ENCODE results near the gene PMF1.

The PMF1 gene

DNA sequence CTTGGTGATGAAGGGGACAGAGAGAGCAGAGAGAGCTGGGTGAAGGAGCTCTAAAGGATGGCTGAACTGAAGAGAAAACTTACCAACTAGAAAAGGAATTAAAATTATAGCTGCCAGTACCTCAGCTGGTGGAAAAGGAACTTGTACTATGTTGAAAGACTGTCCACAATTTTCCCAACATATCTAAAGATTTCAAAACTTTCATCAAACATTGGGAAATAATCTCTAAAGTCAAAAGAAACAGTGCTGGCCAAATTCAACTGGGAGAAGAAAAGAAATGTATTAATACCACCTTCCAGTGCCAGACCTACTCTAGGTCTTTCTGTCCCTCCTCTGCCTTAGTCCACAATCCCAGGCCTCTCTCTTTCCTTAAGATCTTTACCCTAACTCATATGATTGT, 63.7 kb downstream of the PMF1 start:
- DNase-seq, result no peak

DNA sequence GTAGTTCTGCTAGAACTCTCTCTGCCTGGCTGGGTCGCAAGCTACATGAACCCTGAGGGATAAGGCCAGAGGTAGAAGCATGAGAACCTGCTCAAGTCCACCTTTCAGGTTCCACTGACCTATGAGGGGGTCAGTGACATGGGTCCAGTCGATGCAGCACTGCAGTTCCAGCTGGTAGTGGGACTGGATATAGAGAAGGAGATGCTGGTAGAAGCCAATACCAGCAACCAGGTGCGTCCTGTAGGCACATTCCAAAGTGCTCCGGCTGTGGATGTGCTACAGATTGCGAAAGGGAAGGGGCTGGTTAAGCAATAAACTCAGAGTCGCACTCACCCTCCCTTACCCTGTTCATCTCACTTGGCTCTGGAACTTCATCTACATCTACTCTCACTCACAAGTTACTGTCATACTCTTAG, 64.2 kb downstream of the PMF1 start:
- no peak for DNase-seq

DNA sequence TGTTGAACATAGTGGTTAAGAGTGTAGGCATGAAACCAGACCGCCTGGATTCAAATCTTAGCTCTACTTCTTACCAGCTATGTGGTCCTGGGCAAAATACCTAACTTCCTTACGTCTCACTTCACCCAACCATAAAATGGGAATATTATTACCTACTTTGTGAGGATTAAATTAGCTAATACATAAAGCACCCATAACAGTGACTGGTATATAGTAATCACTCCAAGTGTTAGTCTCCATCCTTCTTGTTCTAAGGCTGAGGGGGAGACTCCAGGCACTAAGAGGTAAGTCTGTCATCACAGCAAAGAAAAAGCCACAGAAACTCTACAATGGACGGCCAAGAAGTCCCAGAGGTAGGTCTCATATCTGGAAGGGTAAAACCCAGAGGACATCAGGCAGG, 67.0 kb downstream of the PMF1 start:
- no peak for DNase-seq

DNA sequence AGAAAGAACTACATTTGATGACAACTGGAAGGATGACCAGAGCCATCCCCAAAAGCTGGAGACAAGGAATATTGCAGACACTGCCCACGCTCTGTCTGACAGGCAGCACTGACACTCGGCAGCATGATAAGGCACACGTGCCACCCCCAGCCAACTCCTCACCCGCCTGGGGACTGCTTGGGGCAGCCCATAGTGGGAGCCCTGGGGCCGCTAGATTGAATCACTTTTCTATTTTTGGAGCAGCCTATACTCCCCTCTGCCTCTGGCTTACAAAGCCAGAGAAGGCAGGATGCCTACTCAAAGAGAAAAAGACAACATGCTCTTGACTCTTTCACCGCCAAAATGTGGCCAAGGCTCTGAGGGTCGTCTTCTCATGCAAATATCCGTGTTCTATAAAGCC, 68.5 kb downstream of the PMF1 start:
- DNase-seq, result no peak

DNA sequence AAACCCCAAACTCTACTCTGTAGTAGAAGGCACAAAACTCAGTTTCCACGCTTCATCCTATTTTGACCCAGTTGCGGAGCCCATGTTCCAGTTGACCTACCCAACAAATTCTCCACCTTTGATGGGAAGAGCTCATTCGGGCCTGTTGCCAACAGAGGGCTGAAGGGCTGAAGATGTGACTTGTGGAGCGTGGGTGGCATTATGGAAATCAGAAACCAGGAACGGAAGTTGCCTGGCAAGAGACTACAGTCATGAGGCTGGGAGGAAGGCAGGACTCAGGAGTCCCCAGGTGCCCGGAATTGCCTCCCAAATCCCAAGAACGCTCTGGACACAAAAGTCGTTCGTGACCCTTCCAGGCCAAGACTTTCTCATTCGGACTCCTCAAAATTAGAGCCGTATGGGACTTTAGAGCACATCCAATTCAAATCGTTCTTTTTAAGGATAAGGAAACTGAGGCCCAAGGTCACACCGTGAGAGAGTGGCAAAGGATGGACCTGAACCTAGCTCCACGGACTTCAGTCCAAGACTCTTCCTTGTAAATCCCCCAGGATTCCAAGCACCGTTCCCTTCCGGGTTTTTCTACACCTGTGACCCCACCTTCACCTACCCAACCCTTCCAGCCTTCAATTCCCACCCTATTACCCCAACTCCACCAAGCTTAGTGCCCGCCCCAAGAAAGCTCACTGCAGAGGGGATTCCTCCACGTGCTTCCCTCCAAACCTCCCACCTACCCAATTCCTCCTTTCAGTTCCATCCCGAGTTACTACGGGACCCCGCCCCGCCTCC, 69.1 kb downstream of the PMF1 start:
- DNase-seq, result peak in 1 of 2 experiments; percentile 47

DNA sequence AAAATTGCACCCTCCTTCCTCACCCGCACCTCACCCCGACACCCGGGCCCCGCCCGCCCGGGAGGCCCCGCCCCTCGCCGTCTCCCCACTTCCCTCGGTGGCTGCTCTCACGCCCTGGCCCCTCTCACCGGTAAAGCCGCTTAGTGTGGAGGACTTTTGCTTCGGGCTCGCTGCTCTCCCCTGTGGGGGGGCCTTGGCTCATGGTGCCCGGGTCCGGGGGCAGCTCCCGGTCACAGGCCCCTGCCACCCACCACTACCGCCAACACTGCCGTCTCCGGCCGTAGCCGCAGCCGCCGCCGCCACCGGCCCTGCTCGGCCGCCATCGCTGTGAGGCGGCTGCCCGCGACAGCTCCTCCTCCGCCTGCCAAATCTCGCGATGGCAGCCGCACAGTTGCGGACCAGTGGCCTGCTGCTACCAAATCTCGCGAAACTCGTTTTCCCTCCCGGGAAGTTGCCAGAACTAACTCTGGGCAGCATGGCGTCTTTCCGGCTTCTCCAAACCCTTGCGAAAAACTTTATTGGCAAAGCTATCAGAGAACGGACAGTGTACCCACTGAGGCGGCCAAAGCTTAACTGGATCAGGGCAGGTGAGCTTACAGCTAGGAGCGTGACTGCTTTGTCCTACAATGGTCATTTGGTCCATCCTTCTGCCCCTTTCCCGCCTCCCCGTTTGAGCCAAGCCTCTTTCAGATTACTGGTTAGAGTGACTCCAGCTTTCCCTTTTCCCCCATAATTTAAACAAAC, 69.8 kb downstream of the PMF1 start, which contains the start of gene SMG5:
SMG5 (minus strand) TSS at position 347 of the 744 bp plus-strand sequence; CDS start at position 202, 145 bp downstream.
- peak; percentile 97 to 99 for DNase-seq

DNA sequence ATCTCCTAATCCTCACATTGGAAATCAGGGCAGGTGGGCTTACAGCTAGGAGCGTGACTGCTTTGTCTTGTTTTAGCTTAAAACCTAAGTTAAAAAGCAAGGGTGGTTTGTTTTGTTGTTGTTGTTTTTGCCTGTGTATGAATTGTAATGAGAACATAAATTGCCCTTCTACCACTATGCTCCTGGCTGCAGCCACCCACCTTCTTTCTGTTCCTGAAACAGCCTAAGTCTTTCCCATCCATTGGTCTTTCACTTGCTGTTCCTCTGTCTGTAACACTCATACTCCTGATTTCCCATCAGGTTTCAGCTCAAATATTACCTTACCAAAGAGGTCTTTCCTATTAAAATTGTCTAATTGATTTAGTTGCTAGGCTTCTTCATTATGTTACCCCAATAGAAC, 70.7 kb downstream of the PMF1 start:
- no peak for DNase-seq

DNA sequence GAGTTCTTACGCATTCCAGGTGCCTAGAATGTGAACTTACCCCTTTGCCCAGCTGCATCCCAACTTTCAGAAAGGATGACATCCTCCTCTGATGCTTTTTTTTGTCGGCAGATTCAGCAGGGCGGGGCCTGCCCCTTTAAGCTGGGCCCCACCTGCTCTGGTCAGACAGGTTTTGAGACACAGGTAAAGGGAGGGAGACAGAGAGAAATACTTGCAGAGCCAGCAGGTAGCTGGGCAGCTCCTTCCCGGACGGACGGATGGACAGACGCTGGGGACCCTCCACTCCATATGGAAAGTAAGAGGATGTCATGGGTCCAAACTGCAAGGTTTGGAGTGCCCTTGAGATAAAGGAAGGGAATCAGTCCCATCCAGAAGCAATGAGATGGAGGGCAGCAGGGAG, 71.3 kb downstream of the PMF1 start, which contains the start of gene TMEM79:
TMEM79 (plus strand) TSS at position 214 of the 400 bp plus-strand sequence. CDS start 902 bp downstream, outside the sequence.
- DNase-seq, result no peak

DNA sequence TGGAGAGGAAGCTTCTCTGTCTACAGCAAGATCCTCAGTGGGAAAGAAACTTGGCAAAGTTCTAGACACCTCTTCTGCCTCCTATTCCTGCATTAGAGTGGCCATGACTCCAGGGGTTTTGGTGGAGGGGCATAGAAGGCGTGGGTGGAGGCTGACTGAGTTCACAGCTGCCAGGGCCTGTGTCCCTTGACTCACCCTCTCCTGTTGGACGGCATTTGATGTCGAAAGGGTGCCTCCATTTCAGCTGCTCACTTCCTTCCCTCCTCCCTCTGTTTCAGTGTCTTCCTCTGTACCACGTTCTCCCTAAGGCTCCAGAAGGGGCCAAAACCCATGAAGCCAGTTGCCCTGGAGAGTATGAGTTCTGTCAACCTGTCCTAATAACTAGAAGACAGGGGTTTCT, 72.0 kb downstream of the PMF1 start:
- DNase-seq, result no peak

DNA sequence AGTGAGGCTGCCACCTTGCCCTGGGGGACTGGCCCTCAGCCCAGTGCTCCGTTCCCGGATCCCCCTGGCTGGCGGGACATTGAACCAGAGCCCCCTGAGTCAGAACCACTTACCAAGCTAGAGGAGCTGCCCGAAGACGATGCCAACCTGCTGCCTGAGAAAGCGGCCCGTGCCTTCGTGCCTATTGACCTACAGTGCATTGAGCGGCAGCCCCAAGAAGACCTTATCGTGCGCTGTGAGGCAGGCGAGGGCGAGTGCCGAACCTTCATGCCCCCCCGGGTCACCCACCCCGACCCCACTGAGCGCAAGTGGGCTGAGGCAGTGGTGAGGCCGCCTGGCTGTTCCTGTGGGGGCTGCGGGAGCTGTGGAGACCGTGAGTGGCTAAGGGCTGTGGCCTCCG, 72.6 kb downstream of the PMF1 start:
- no peak for DNase-seq

DNA sequence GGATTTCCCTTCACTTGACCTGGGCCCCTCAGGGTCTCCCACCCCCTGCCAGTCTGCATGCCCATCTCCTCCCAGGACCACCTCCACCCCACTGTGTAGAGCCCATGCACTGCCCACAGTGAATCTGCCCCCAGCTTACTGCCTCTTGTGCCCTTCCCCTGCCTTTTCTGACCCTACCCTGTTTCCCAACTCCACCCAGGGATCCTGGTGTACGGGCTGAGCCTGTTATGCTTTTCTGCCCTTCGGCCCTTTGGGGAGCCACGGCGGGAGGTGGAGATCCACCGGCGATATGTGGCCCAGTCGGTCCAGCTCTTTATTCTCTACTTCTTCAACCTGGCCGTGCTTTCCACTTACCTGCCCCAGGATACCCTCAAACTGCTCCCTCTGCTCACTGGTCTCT, 73.3 kb downstream of the PMF1 start:
- no peak for DNase-seq

Measured in NCI-H187 (cell line).